Liver (tissue), 9 donors: ENCODE data around the gene DERA. TPM values are rescaled to one million over a fixed set of nuclear protein-coding genes. Genes with fewer than 3 reads are reported as not detected.
"Not testable (repeated sequence)": the region's sequence is repeated elsewhere in the genome, so short reads cannot be mapped to it uniquely, and the experiment has no call there.

ENCODE experiments used
- DNase-seq: peaks from one replicate; pipeline ENCODE4 v3.0.0-alpha.2; 2017; ENCODE audit warnings: low spot score
- H3K27ac ChIP-seq, 2 donors: one replicate each; pipeline ENCODE4 v1.7.0; 2013; ENCODE audit warnings: inconsistent platforms in 2 of 2, low read length in 2 of 2, control low read depth in 1 of 2, low read depth in 1 of 2, mild to moderate bottlenecking in 1 of 2
- H3K27me3 ChIP-seq, 4 donors: one replicate each; pipeline versions ENCODE4 v1.6.1 to v1.7.0; 2013; ENCODE audit warnings: low read length in 3 of 4, inconsistent platforms in 1 of 4, mild to moderate bottlenecking in 1 of 4, moderate library complexity in 1 of 4; ENCODE audit not compliant: control insufficient read depth in 4 of 4, insufficient read depth in 4 of 4
- H3K36me3 ChIP-seq, 4 donors: one replicate each; pipeline versions ENCODE4 v1.6.1 to v1.7.0; 2013; ENCODE audit warnings: low read length in 3 of 4, mild to moderate bottlenecking in 3 of 4, low read depth in 1 of 4, moderate library complexity in 1 of 4; ENCODE audit not compliant: control insufficient read depth in 4 of 4, insufficient read depth in 3 of 4
- H3K4me1 ChIP-seq, 4 donors: one replicate each; pipeline versions ENCODE4 v1.6.1 to v1.7.0; 2013; ENCODE audit warnings: low read length in 3 of 4, mild to moderate bottlenecking in 3 of 4, moderate library complexity in 1 of 4; ENCODE audit not compliant: control insufficient read depth in 4 of 4, insufficient read depth in 4 of 4
- H3K4me3 ChIP-seq, 3 donors: one replicate each; pipeline versions ENCODE4 v1.6.1 to v1.7.0; 2013; ENCODE audit warnings: low read length in 3 of 3, control low read depth in 1 of 3, low read depth in 1 of 3, mild to moderate bottlenecking in 1 of 3
- H3K9ac ChIP-seq, 2 donors: one replicate each; pipeline ENCODE4 v1.7.0; 2013; ENCODE audit warnings: low read length in 2 of 2, mild to moderate bottlenecking in 2 of 2, moderate library complexity in 2 of 2, control low read depth in 1 of 2, low read depth in 1 of 2
- H3K9me3 ChIP-seq, 4 donors: one replicate each; pipeline versions ENCODE4 v1.6.1 to v1.7.0; 2013; ENCODE audit warnings: low read length in 3 of 4; ENCODE audit not compliant: control insufficient read depth in 4 of 4
- ATF3 ChIP-seq: IDR thresholded peaks from 2 replicates; pipeline ENCODE4 v1.6.1; 2016; ENCODE audit warnings: antibody characterized with exemption
- JUND ChIP-seq, 2 donors: IDR thresholded peaks; 2 replicates each; pipeline ENCODE4 v1.6.1; 2016; ENCODE audit warnings: antibody characterized with exemption in 2 of 2
- RAD21 ChIP-seq, 2 donors: IDR thresholded peaks; 2 replicates each; pipeline ENCODE4 v1.6.1; 2016; ENCODE audit warnings: antibody characterized with exemption in 2 of 2, mild to moderate bottlenecking in 2 of 2
- REST ChIP-seq: IDR thresholded peaks from 2 replicates; pipeline ENCODE4 v1.6.1; 2016; ENCODE audit warnings: antibody characterized with exemption, mild to moderate bottlenecking
- SP1 ChIP-seq: IDR thresholded peaks from 2 replicates; pipeline ENCODE4 v1.6.1; 2018; ENCODE audit warnings: antibody characterized with exemption, mild to moderate bottlenecking
- YY1 ChIP-seq: IDR thresholded peaks from 2 replicates; pipeline ENCODE4 v1.6.1; 2016; ENCODE audit warnings: antibody characterized with exemption, mild to moderate bottlenecking
- ZBTB33 ChIP-seq: IDR thresholded peaks from 2 replicates; pipeline ENCODE4 v1.6.1; 2016; ENCODE audit warnings: antibody characterized with exemption
- WGBS: extraction: QIAGEN DNeasy Blood & Tissue Kit; methylation state at CpG from one replicate; pipeline ENCODE4 v1.1.7; 2013; 5-methylcytosine and 5-hydroxymethylcytosine counted together
- polyA plus RNA-seq, 2 donors: library from polyadenylated mRNA; stranded (reverse) in 1 of 2; unstranded in 1 of 2; fragments of 200-250 nt in 1 of 2; fragments of >200 nt in 1 of 2; fragmentation: Nextera tagmentation in 1 of 2; extraction: Ambion mirVana in 1 of 2; gene quantifications; one replicate each; pipeline versions ENCODE4 v1.2.1 to v1.2.3, GENCODE V29; 2013 to 2015
- total RNA-seq, 2 donors: library from RNA; depleted of rRNA; stranded (reverse); fragments of >200 nt; gene quantifications; one replicate each; pipeline ENCODE4 v1.2.3, GENCODE V29; 2014
- donor health status: healthy.
- donor health status: healthy.
- donor health status: healthy.
- donor health status: healthy.
- donor health status: healthy.

The DERA gene
- total and polyA plus RNA-seq, 4 donors, result 32.9 to 65.2 (median 52.4) TPM

- no peak overlapping the region for H3K9ac ChIP-seq
- H3K27me3 ChIP-seq, result no peaks in the 10 kb centered on the region
- TF ChIP-seq RAD21 (IDR thresholded peaks at IDR 0.05), result no peak
- TF ChIP-seq YY1, result no peak
- peaks cover 0 to 11% (median 8%) of the 10 kb centered on the region in 4 donors for H3K4me1 ChIP-seq
- H3K9me3 ChIP-seq, result no peaks in the 10 kb centered on the region
- DNase-seq, result no peak
- H3K4me3 ChIP-seq, result no peak overlapping the region
- no peak overlapping the region for H3K27ac ChIP-seq
- no peaks in the 10 kb centered on the region for H3K36me3 ChIP-seq
- 90% methylated on average over 3 of the region's 3 CpGs for WGBS
Observed at GRCh38 chr12:15868186-15868585, 42.9 kb upstream of the DERA start.

- no peak for DNase-seq
- Histone ChIP-seq H3K36me3 (peaks cover 0 to 3% (median 0%) of the 10 kb centered on the region in 4 donors), H3K9me3 (no peaks in the 10 kb centered on the region), H3K4me3 (no peak overlapping the region), H3K4me1 (no peaks in the 10 kb centered on the region), H3K9ac (no peak overlapping the region), H3K27me3 (no peaks in the 10 kb centered on the region), H3K27ac (no peak overlapping the region)
- WGBS, result 98% methylated on average over 4 of the region's 4 CpGs
- TF ChIP-seq SP1 (no peak), JUND (IDR thresholded peaks at IDR 0.05) (no peak), REST (no peak), ATF3 (no peak), ZBTB33 (no peak), RAD21 (IDR thresholded peaks at IDR 0.05) (no peak)
Observed at GRCh38 chr12:15873556-15873955, 37.6 kb upstream of the DERA start.

GRCh38 chr12:15874556-15875145 lies 36.5 kb upstream of the DERA start:
- H3K4me3 ChIP-seq, H3K4me1 ChIP-seq, H3K9me3 ChIP-seq, H3K27ac ChIP-seq, DNase-seq, H3K27me3 ChIP-seq, H3K36me3 ChIP-seq, H3K9ac ChIP-seq: not testable (repeated sequence)
- WGBS, result 97% methylated on average over 20 of the region's 20 CpGs
